ENCODE measurements around the gene OTOGL.

OTOGL gene

DNA sequence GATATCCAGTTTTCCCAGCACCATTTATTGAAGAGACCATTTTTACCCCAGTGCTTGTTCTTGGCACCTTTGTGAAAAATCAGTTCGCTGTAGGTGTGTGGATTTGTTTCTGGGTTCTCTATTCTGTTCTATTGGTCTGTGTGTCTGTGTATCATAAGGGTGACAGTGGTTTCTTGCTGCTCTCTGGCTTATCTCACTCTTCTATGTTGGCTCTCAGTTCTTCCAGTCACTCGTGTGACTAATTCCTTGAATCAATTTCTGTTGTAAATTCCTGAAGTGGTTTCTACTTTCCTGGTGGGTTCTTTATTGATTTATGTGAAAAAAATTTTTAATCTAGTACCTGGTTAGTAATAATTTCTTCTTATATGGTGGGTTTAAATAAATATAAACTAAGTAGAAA is 58.3 kb downstream of the OTOGL start:
- Histone ChIP-seq H3K9ac (ENCODE audit: low read depth, low read length, poor library complexity, severe bottlenecking) (no peak overlapping the region), H3K4me2 (ENCODE audit: low read depth, low read length, poor library complexity, severe bottlenecking) (no peak overlapping the region), H3K9me2 (replicated peaks; ENCODE audit: low read depth, low read length) (no peaks in the 10 kb centered on the region), H3K4me3 (ENCODE audit: low read length, poor library complexity, severe bottlenecking) (no peak overlapping the region), H3F3A (ENCODE audit: low read depth) (no peaks in the 10 kb centered on the region), H3K27me3 (ENCODE audit: insufficient read depth, low read length, poor library complexity, severe bottlenecking) (no peaks in the 10 kb centered on the region), H3K79me2 (ENCODE audit: insufficient read depth, low read length) (no peaks in the 10 kb centered on the region), H3K36me3 (ENCODE audit: insufficient read depth, low read length) (no peaks in the 10 kb centered on the region), H4K20me1 (ENCODE audit: insufficient read depth, low read length, poor library complexity, severe bottlenecking) (no peaks in the 10 kb centered on the region), H3K4me1 (ENCODE audit: insufficient read depth, low read length, poor library complexity, severe bottlenecking) (no peaks in the 10 kb centered on the region), H2AFZ (ENCODE audit: low read length) (no peak overlapping the region), H3K9me3 (ENCODE audit: insufficient read depth, low read depth, low read length) (no peaks in the 10 kb centered on the region)
- TF ChIP-seq EZH2phosphoT487 (IDR thresholded peaks at IDR 0.05; ENCODE audit: borderline replicate concordance), result no peak
- TF ChIP-seq, protein P1, sequence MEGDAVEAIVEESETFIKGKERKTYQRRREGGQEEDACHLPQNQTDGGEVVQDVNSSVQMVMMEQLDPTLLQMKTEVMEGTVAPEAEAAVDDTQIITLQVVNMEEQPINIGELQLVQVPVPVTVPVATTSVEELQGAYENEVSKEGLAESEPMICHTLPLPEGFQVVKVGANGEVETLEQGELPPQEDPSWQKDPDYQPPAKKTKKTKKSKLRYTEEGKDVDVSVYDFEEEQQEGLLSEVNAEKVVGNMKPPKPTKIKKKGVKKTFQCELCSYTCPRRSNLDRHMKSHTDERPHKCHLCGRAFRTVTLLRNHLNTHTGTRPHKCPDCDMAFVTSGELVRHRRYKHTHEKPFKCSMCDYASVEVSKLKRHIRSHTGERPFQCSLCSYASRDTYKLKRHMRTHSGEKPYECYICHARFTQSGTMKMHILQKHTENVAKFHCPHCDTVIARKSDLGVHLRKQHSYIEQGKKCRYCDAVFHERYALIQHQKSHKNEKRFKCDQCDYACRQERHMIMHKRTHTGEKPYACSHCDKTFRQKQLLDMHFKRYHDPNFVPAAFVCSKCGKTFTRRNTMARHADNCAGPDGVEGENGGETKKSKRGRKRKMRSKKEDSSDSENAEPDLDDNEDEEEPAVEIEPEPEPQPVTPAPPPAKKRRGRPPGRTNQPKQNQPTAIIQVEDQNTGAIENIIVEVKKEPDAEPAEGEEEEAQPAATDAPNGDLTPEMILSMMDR (conservative IDR thresholded peaks at IDR 0.05; ENCODE audit: low read length), result no peak

DNA sequence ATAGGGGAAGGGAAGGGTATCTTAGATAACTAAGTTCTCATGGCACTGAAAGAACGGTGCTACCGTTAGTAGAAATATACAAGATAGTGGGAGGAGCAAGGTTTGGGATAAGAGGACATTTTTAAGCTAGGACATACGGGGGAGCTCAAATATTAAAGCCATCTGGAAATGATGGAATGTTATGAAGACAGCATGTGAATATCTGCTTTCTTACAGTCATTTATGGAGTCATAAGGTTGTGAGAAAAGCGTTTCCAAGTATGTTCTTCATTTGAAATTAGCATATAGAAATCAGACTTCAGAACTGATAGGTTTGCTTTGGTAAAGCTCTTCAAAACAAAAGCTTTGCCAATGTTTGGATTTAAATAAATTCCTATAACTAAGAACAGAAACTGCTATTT is 62.3 kb downstream of the OTOGL start:
- Histone ChIP-seq H2AFZ (ENCODE audit: low read length) (no peak overlapping the region), H3K4me2 (ENCODE audit: low read depth, low read length, poor library complexity, severe bottlenecking) (no peak overlapping the region)
- no peak for TF ChIP-seq EZH2phosphoT487 (IDR thresholded peaks at IDR 0.05; ENCODE audit: borderline replicate concordance)
- TF ChIP-seq, protein P1 (conservative IDR thresholded peaks at IDR 0.05; ENCODE audit: low read length), result no peak

DNA sequence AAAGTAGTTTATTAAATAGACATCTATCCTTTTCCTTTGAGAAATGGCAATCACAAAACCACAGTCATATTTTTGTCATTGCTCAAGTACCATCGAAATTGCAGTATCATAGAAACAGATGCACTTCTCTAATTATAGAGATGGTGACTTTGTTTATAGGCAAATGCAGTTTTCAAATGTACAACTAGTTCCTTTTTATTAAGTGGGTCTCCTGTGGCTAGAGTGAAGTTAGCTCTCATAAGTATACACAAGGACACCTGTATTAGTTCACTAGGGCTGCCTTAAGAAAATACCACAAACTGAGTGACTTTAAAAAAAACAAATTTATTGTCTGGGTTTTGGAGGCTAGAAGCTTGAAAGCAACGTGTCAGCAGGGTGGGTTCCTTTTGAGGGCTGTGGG is 62.8 kb downstream of the OTOGL start:
- TF ChIP-seq EZH2phosphoT487 (IDR thresholded peaks at IDR 0.05; ENCODE audit: borderline replicate concordance), result no peak
- TF ChIP-seq, protein P1 (conservative IDR thresholded peaks at IDR 0.05; ENCODE audit: low read length), result no peak
- H2AFZ ChIP-seq (ENCODE audit: low read length), result no peak overlapping the region
- no peaks in the 10 kb centered on the region for H3F3A ChIP-seq (ENCODE audit: low read depth)
- no peaks in the 10 kb centered on the region for H3K27me3 ChIP-seq (ENCODE audit: insufficient read depth, low read length, poor library complexity, severe bottlenecking)
- no peaks in the 10 kb centered on the region for H4K20me1 ChIP-seq (ENCODE audit: insufficient read depth, low read length, poor library complexity, severe bottlenecking)
- no peaks in the 10 kb centered on the region for H3K36me3 ChIP-seq (ENCODE audit: insufficient read depth, low read length)
- no peaks in the 10 kb centered on the region for H3K4me1 ChIP-seq (ENCODE audit: insufficient read depth, low read length, poor library complexity, severe bottlenecking)
- no peaks in the 10 kb centered on the region for H3K79me2 ChIP-seq (ENCODE audit: insufficient read depth, low read length)
- H3K4me3 ChIP-seq (ENCODE audit: low read length, poor library complexity, severe bottlenecking), result no peak overlapping the region
- H3K9ac ChIP-seq (ENCODE audit: low read depth, low read length, poor library complexity, severe bottlenecking), result no peak overlapping the region
- H3K4me2 ChIP-seq (ENCODE audit: low read depth, low read length, poor library complexity, severe bottlenecking), result no peak overlapping the region
- no peaks in the 10 kb centered on the region for H3K9me2 ChIP-seq (replicated peaks; ENCODE audit: low read depth, low read length)
- no peaks in the 10 kb centered on the region for H3K9me3 ChIP-seq (ENCODE audit: insufficient read depth, low read depth, low read length)

More for the DNA sequence above, 62.3 kb downstream of the OTOGL start:
- Histone ChIP-seq H3K36me3 (ENCODE audit: insufficient read depth, low read length) (no peaks in the 10 kb centered on the region), H3K4me3 (ENCODE audit: low read length, poor library complexity, severe bottlenecking) (no peak overlapping the region), H3F3A (ENCODE audit: low read depth) (no peaks in the 10 kb centered on the region), H3K27me3 (ENCODE audit: insufficient read depth, low read length, poor library complexity, severe bottlenecking) (no peaks in the 10 kb centered on the region), H3K9ac (ENCODE audit: low read depth, low read length, poor library complexity, severe bottlenecking) (no peak overlapping the region), H3K9me3 (ENCODE audit: insufficient read depth, low read depth, low read length) (no peaks in the 10 kb centered on the region), H3K4me1 (ENCODE audit: insufficient read depth, low read length, poor library complexity, severe bottlenecking) (no peaks in the 10 kb centered on the region), H3K9me2 (replicated peaks; ENCODE audit: low read depth, low read length) (no peaks in the 10 kb centered on the region), H3K79me2 (ENCODE audit: insufficient read depth, low read length) (no peaks in the 10 kb centered on the region), H4K20me1 (ENCODE audit: insufficient read depth, low read length, poor library complexity, severe bottlenecking) (no peaks in the 10 kb centered on the region)
